ENCODE data around the gene GRID1. TPM values are rescaled to one million over a fixed set of nuclear protein-coding genes. Genes with fewer than 3 reads are reported as not detected.

Gene GRID1
- total and polyA plus RNA-seq, 9 of the 15 experiments (the other 6 are each of a cell fraction or from before 2014, with no cell fraction given), result 0.01 to 7.2 (median 1.2) TPM

DNA sequence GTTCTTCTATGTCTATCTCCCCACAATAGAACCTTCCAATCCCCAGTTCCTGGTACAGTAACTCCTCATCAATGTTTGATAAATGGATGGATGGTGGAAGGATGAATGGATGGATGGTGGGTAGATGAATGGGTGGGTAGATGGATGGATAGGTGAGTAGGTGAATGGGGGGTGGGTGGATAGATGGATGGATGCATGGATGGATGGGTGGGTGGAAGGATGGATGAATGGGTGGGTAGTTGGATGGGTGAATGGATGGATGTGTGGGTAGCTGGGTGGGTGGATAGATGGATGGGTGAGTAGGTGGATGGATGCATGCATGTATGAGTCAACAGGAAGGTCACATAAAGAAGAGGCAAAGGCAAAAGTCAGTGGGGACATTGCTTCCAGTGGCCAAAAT lies 116.8 kb downstream of the GRID1 start:
- H3K4me2 ChIP-seq (ENCODE audit: insufficient read depth, low read length), result no peak overlapping the region
- intact Hi-C loops (cut with micrococcal nuclease), result no loop called here
- H3K27me3 ChIP-seq (ENCODE audit: control insufficient read depth in 2 of 2, insufficient read depth in 2 of 2, low read length in 2 of 2), result no peaks in the 10 kb centered on the region
- H3K36me3 ChIP-seq (ENCODE audit: control insufficient read depth, insufficient read depth, low read length), result no peaks in the 10 kb centered on the region
- no TSS peak for BruUV-seq (replicated peaks)
- FAIRE-seq (no peak), DNase-seq (ENCODE audit: extremely low read depth in 1 of 4, low spot score in 3 of 4) (no peak), ATAC-seq (no peak)
- no peaks in the 10 kb centered on the region for H3K9me1 ChIP-seq (ENCODE audit: control insufficient read depth, insufficient read depth, low read length)
- H3K4me3 ChIP-seq, result no peak overlapping the region
- H3K27ac ChIP-seq (ENCODE audit: extremely low read depth, low read depth, low read length), result no peak overlapping the region
- no peaks in the 10 kb centered on the region for H4K20me1 ChIP-seq (replicated peaks; ENCODE audit: control insufficient read depth, insufficient read depth, low read length)
- no peak overlapping the region for H2AFZ ChIP-seq (ENCODE audit: low read depth, low read length)
- no peaks in the 10 kb centered on the region for H3K9me3 ChIP-seq (replicated peaks; ENCODE audit: control insufficient read depth, insufficient read depth, low read depth, low read length)
- in situ Hi-C loops (cut with MboI), result no loop called here
- no peaks in the 10 kb centered on the region for H3K79me2 ChIP-seq (ENCODE audit: control insufficient read depth, insufficient read depth, low read length)
- POLR2A ChIA-PET, result no interaction called here
- CTCF ChIA-PET (ENCODE audit: low intra/inter-chr PET ratio), result no interaction called here
- TF ChIP-seq, protein P1, sequence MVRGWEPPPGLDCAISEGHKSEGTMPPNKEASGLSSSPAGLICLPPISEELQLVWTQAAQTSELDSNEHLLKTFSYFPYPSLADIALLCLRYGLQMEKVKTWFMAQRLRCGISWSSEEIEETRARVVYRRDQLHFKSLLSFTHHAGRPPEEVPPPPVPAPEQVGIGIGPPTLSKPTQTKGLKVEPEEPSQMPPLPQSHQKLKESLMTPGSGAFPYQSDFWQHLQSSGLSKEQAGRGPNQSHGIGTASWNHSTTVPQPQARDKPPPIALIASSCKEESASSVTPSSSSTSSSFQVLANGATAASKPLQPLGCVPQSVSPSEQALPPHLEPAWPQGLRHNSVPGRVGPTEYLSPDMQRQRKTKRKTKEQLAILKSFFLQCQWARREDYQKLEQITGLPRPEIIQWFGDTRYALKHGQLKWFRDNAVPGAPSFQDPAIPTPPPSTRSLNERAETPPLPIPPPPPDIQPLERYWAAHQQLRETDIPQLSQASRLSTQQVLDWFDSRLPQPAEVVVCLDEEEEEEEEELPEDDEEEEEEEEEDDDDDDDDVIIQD (CRISPR knock-in tag; IDR thresholded peaks at IDR 0.05), result no peak
- TF ChIP-seq, protein P2, sequence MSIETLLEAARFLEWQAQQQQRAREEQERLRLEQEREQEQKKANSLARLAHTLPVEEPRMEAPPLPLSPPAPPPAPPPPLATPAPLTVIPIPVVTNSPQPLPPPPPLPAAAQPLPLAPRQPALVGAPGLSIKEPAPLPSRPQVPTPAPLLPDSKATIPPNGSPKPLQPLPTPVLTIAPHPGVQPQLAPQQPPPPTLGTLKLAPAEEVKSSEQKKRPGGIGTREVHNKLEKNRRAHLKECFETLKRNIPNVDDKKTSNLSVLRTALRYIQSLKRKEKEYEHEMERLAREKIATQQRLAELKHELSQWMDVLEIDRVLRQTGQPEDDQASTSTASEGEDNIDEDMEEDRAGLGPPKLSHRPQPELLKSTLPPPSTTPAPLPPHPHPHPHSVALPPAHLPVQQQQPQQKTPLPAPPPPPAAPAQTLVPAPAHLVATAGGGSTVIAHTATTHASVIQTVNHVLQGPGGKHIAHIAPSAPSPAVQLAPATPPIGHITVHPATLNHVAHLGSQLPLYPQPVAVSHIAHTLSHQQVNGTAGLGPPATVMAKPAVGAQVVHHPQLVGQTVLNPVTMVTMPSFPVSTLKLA (conservative IDR thresholded peaks at IDR 0.05), result no peak
- no peak for TF ChIP-seq TOE1 (IDR thresholded peaks at IDR 0.05; ENCODE audit: borderline replicate concordance)
- TF ChIP-seq TOE1 (CRISPR knock-in tag; IDR thresholded peaks at IDR 0.05; ENCODE audit: borderline replicate concordance, low read depth), result no peak
- TF ChIP-seq HEY1 (CRISPR knock-in tag; IDR thresholded peaks at IDR 0.05; ENCODE audit: borderline replicate concordance), result no peak
- TF ChIP-seq RNF2 (IDR thresholded peaks at IDR 0.05), result no peak
- TF ChIP-seq, protein P3, sequence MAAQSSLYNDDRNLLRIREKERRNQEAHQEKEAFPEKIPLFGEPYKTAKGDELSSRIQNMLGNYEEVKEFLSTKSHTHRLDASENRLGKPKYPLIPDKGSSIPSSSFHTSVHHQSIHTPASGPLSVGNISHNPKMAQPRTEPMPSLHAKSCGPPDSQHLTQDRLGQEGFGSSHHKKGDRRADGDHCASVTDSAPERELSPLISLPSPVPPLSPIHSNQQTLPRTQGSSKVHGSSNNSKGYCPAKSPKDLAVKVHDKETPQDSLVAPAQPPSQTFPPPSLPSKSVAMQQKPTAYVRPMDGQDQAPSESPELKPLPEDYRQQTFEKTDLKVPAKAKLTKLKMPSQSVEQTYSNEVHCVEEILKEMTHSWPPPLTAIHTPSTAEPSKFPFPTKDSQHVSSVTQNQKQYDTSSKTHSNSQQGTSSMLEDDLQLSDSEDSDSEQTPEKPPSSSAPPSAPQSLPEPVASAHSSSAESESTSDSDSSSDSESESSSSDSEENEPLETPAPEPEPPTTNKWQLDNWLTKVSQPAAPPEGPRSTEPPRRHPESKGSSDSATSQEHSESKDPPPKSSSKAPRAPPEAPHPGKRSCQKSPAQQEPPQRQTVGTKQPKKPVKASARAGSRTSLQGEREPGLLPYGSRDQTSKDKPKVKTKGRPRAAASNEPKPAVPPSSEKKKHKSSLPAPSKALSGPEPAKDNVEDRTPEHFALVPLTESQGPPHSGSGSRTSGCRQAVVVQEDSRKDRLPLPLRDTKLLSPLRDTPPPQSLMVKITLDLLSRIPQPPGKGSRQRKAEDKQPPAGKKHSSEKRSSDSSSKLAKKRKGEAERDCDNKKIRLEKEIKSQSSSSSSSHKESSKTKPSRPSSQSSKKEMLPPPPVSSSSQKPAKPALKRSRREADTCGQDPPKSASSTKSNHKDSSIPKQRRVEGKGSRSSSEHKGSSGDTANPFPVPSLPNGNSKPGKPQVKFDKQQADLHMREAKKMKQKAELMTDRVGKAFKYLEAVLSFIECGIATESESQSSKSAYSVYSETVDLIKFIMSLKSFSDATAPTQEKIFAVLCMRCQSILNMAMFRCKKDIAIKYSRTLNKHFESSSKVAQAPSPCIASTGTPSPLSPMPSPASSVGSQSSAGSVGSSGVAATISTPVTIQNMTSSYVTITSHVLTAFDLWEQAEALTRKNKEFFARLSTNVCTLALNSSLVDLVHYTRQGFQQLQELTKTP (IDR thresholded peaks at IDR 0.05; ENCODE audit: low read depth in 1 of 2, partially characterized antibody in 2 of 2), result no peak
- TF ChIP-seq, protein P4, sequence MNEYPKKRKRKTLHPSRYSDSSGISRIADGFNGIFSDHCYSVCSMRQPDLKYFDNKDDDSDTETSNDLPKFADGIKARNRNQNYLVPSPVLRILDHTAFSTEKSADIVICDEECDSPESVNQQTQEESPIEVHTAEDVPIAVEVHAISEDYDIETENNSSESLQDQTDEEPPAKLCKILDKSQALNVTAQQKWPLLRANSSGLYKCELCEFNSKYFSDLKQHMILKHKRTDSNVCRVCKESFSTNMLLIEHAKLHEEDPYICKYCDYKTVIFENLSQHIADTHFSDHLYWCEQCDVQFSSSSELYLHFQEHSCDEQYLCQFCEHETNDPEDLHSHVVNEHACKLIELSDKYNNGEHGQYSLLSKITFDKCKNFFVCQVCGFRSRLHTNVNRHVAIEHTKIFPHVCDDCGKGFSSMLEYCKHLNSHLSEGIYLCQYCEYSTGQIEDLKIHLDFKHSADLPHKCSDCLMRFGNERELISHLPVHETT (CRISPR knock-in tag; conservative IDR thresholded peaks at IDR 0.05 in 1 of 2, IDR thresholded peaks at IDR 0.05 in 1 of 2), result no peak
- no peak for TF ChIP-seq SMAD4 (CRISPR knock-in tag; conservative IDR thresholded peaks at IDR 0.05)
- TF ChIP-seq MCM7 (IDR thresholded peaks at IDR 0.05), result no peak
- TF ChIP-seq PCBP2 (IDR thresholded peaks at IDR 0.05; ENCODE audit: low read depth, low read length, poor library complexity, severe bottlenecking), result no peak
- H3K4me1 ChIP-seq (replicated peaks in 1 of 2; ENCODE audit: control insufficient read depth in 2 of 2, insufficient read depth in 2 of 2, low read length in 2 of 2), result no peaks in the 10 kb centered on the region
- no peak overlapping the region for H3K9ac ChIP-seq (ENCODE audit: insufficient read depth in 1 of 2, low read depth in 2 of 2, low read length in 2 of 2)
